H9 (cell line): ENCODE data around the gene DHCR24. TPM values are rescaled to one million over a fixed set of nuclear protein-coding genes. Genes with fewer than 3 reads are reported as not detected.

Experiments used
- DNase-seq: peaks from one replicate; pipeline ENCODE4 v3.0.0-alpha.2; 2017
- H2AFZ ChIP-seq: one replicate; pipeline ENCODE4 v1.6.1; 2013; ENCODE audit warnings: mild to moderate bottlenecking, low read length, control low read depth, moderate library complexity
- H2AK5ac ChIP-seq: 2 replicates; pipeline ENCODE4 v1.6.1; 2013; ENCODE audit warnings: low read length, control low read depth, mixed read lengths; ENCODE audit not compliant: insufficient read length
- H2BK120ac ChIP-seq: one replicate; pipeline ENCODE4 v1.6.1; 2013; ENCODE audit warnings: low read depth, mild to moderate bottlenecking, low read length, control low read depth, inconsistent platforms; ENCODE audit not compliant: poor library complexity, severe bottlenecking
- H2BK12ac ChIP-seq: 2 replicates; pipeline ENCODE4 v1.6.1; 2013; ENCODE audit warnings: low read length, control low read depth, mixed read lengths, low read depth; ENCODE audit not compliant: insufficient read length
- H2BK15ac ChIP-seq: 2 replicates; pipeline ENCODE4 v1.6.1; 2013; ENCODE audit warnings: low read depth, low read length, control low read depth
- H2BK20ac ChIP-seq: one replicate; pipeline ENCODE4 v1.6.1; 2013; ENCODE audit warnings: low read depth, mild to moderate bottlenecking, low read length, control low read depth, inconsistent platforms; ENCODE audit not compliant: poor library complexity, severe bottlenecking
- H2BK5ac ChIP-seq: 2 replicates; pipeline ENCODE4 v1.6.1; 2013; ENCODE audit warnings: low read length, control low read depth, mixed read lengths; ENCODE audit not compliant: insufficient read length
- H3K14ac ChIP-seq: 2 replicates; pipeline ENCODE4 v1.6.1; 2013; ENCODE audit warnings: low read length, control low read depth; ENCODE audit not compliant: insufficient read depth
- H3K18ac ChIP-seq: 2 replicates; pipeline ENCODE4 v1.6.1; 2013; ENCODE audit warnings: low read depth, mild to moderate bottlenecking, mixed read lengths, low read length, control low read depth; ENCODE audit not compliant: insufficient read length
- H3K23ac ChIP-seq: 2 replicates; pipeline ENCODE4 v1.6.1; 2013; ENCODE audit warnings: low read length, control low read depth, mixed read lengths, low read depth; ENCODE audit not compliant: insufficient read length
- H3K23me2 ChIP-seq: 2 replicates; pipeline ENCODE4 v1.6.1; 2013; ENCODE audit warnings: low read depth, mild to moderate bottlenecking, mixed read lengths, low read length, control low read depth; ENCODE audit not compliant: insufficient read length, poor library complexity, severe bottlenecking
- H3K27ac ChIP-seq: 2 replicates; pipeline ENCODE4 v1.5.1; 2013; ENCODE audit warnings: low read length, control low read depth, mixed read lengths, low read depth; ENCODE audit not compliant: insufficient read length
- H3K27me3 ChIP-seq: 2 replicates; pipeline ENCODE4 v1.6.1; 2013; ENCODE audit warnings: low read length, control low read depth, inconsistent platforms; ENCODE audit not compliant: insufficient read depth
- H3K4ac ChIP-seq: 2 replicates; pipeline ENCODE4 v1.6.1; 2013; ENCODE audit warnings: low read depth, mild to moderate bottlenecking, control low read depth, inconsistent platforms, low read length, moderate library complexity
- H3K4me1 ChIP-seq: 2 replicates; pipeline ENCODE4 v1.6.1; 2013; ENCODE audit warnings: low read length, control low read depth, inconsistent platforms; ENCODE audit not compliant: insufficient read depth
- H3K4me2 ChIP-seq: 2 replicates; pipeline ENCODE4 v1.6.1; 2013; ENCODE audit warnings: low read length, control low read depth, mixed read lengths; ENCODE audit not compliant: insufficient read length, insufficient read depth
- H3K56ac ChIP-seq: 2 replicates; pipeline ENCODE4 v1.6.1; 2013; ENCODE audit warnings: low read depth, mild to moderate bottlenecking, mixed read lengths, low read length, control low read depth; ENCODE audit not compliant: insufficient read length
- H3K79me1 ChIP-seq: 2 replicates; pipeline ENCODE4 v1.6.1; 2013; ENCODE audit warnings: low read depth, mild to moderate bottlenecking, moderate library complexity, low read length, control low read depth, inconsistent platforms; ENCODE audit not compliant: insufficient read depth, poor library complexity, severe bottlenecking
- H3K79me2 ChIP-seq: 2 replicates; pipeline ENCODE4 v1.6.1; 2013; ENCODE audit warnings: low read length, control low read depth, inconsistent platforms; ENCODE audit not compliant: insufficient read depth
- H3K9ac ChIP-seq: 2 replicates; pipeline ENCODE4 v1.6.1; 2013; ENCODE audit warnings: low read length, control low read depth, mixed read lengths; ENCODE audit not compliant: insufficient read length; ENCODE audit errors: extremely low read depth
- H3K9me3 ChIP-seq: one replicate; pipeline ENCODE4 v1.6.1; 2013; ENCODE audit warnings: low read depth, low read length, inconsistent platforms; ENCODE audit not compliant: control insufficient read depth
- H3T11ph ChIP-seq: one replicate; pipeline ENCODE4 v1.6.1; 2013; ENCODE audit warnings: mild to moderate bottlenecking, low read length, control low read depth, inconsistent platforms
- H4K20me1 ChIP-seq: one replicate; pipeline ENCODE4 v1.6.1; 2013; ENCODE audit not compliant: control insufficient read depth, insufficient read length, insufficient read depth
- H4K5ac ChIP-seq: 2 replicates; pipeline ENCODE4 v1.6.1; 2013; ENCODE audit warnings: low read depth, mild to moderate bottlenecking, mixed read lengths, low read length, control low read depth; ENCODE audit not compliant: insufficient read length
- H4K8ac ChIP-seq: replicated peaks from 2 replicates; pipeline ENCODE4 v1.6.1; 2013; ENCODE audit warnings: low read length, control low read depth, mixed read lengths, low read depth; ENCODE audit not compliant: insufficient read length
- H4K91ac ChIP-seq: 2 replicates; pipeline ENCODE4 v1.6.1; 2013; ENCODE audit warnings: low read depth, mild to moderate bottlenecking, moderate library complexity, mixed read lengths, low read length, control low read depth; ENCODE audit not compliant: insufficient read length
- H3K27ac Mint-ChIP-seq, 3 experiments: 2 replicates in 2 of 3; 3 replicates in 1 of 3; pipeline ENCODE4 v1.8.0; 2020 to 2021; ENCODE audit warnings: mixed read lengths in 3 of 3, mild to moderate bottlenecking in 1 of 3, moderate library complexity in 1 of 3
- H3K27me3 Mint-ChIP-seq: 2 replicates; pipeline ENCODE4 v1.8.0; 2021; ENCODE audit warnings: low read depth, mild to moderate bottlenecking, moderate library complexity, mixed read lengths
- H3K36me3 Mint-ChIP-seq, 3 experiments: 2 replicates in 2 of 3; 3 replicates in 1 of 3; pipeline ENCODE4 v1.8.0; 2020 to 2021; ENCODE audit warnings: low read depth in 3 of 3, mixed read lengths in 3 of 3; ENCODE audit not compliant: insufficient read depth in 1 of 3
- H3K4me1 Mint-ChIP-seq, 2 experiments: 2 replicates each; pipeline ENCODE4 v1.8.0; 2020; ENCODE audit warnings: mixed read lengths in 2 of 2
- H3K4me3 Mint-ChIP-seq, 2 experiments: 2 replicates in 1 of 2; 3 replicates in 1 of 2; pipeline ENCODE4 v1.8.0; 2020 to 2021; ENCODE audit warnings: mild to moderate bottlenecking in 2 of 2, mixed read lengths in 2 of 2, moderate library complexity in 1 of 2
- H3K9me3 Mint-ChIP-seq, 2 experiments: 2 replicates in 1 of 2; 3 replicates in 1 of 2; pipeline ENCODE4 v1.8.0; 2020; ENCODE audit warnings: mild to moderate bottlenecking in 2 of 2, mixed read lengths in 2 of 2, moderate library complexity in 1 of 2
- WGBS: extraction: QIAGEN DNeasy Blood & Tissue Kit; methylation state at CpG from one replicate; pipeline ENCODE4 v1.1.7; 2013; ENCODE audit warnings: missing lambda C conversion rate, low lambda C conversion rate, mixed read lengths; ENCODE audit not compliant: insufficient read length; ENCODE audit errors: extremely low coverage; 5-methylcytosine and 5-hydroxymethylcytosine counted together
- total RNA-seq: library from RNA; stranded (reverse); gene quantifications from 2 replicates; pipeline ENCODE4 v1.2.1, GENCODE V29; 2021
- TF ChIP-seq, protein P1 (sequence below): fragments of 200-600 bp; sonication (generic); conservative IDR thresholded peaks from 3 replicates; pipeline ENCODE4 v1.8.0; 2021; ENCODE audit warnings: antibody characterized with exemption, mild to moderate bottlenecking

The DHCR24 gene
- total RNA-seq, 1 experiment from 2014 or later, result 318 TPM

GRCh38 chr1:54887665-54888071 is 673 bp upstream of the DHCR24 start:
- DNase-seq, result peak; percentile 41
- H3K4me2 ChIP-seq, result peak overlapping the region; percentile 92
- H4K8ac ChIP-seq, result no peak overlapping the region
- H3K4me1 ChIP-seq, result peaks cover 16% of the 10 kb centered on the region
- no peak overlapping the region for H3T11ph ChIP-seq
- H4K20me1 ChIP-seq, result no peaks in the 10 kb centered on the region
- H3K23ac ChIP-seq, result no peak overlapping the region
- H3K79me2 ChIP-seq, result peaks cover 41% of the 10 kb centered on the region
- peaks cover 15% of the 10 kb centered on the region for H3K23me2 ChIP-seq
- no peaks in the 10 kb centered on the region for H3K9me3 ChIP-seq
- no peak overlapping the region for H4K5ac ChIP-seq
- Mint-ChIP-seq H3K9me3 (no peaks in the 10 kb centered on the region), H3K36me3 (peaks cover 26 to 37% (median 33%) of the 10 kb centered on the region in 3 experiments), H3K27me3 (no peaks in the 10 kb centered on the region), H3K4me3 (peak overlapping the region; percentile 92 to 94), H3K27ac (peak overlapping the region; percentile 85 to 98 (median 93)), H3K4me1 (peaks cover 39 to 43% of the 10 kb centered on the region in 2 experiments)
- no peak overlapping the region for H2BK12ac ChIP-seq
- H3K79me1 ChIP-seq, result peaks cover 8% of the 10 kb centered on the region
- no peak overlapping the region for H3K4ac ChIP-seq
- peak overlapping the region; percentile 51 for H3K14ac ChIP-seq
- H2BK5ac ChIP-seq, result no peak overlapping the region
- H2BK120ac ChIP-seq, result no peak overlapping the region
- no peak overlapping the region for H2AFZ ChIP-seq
- H2BK20ac ChIP-seq, result no peak overlapping the region
- WGBS, result no CpG with 5 or more reads among the region's 8 CpGs
- H3K56ac ChIP-seq, result no peak overlapping the region
- peak overlapping the region; percentile 71 for H3K18ac ChIP-seq
- H3K9ac ChIP-seq, result peak overlapping the region; percentile 62
- H3K27ac ChIP-seq, result peak overlapping the region; percentile 55
- no peak overlapping the region for H4K91ac ChIP-seq
- H2AK5ac ChIP-seq, result no peak overlapping the region
- no peaks in the 10 kb centered on the region for H3K27me3 ChIP-seq
- no peak overlapping the region for H2BK15ac ChIP-seq
- TF ChIP-seq, protein P1, sequence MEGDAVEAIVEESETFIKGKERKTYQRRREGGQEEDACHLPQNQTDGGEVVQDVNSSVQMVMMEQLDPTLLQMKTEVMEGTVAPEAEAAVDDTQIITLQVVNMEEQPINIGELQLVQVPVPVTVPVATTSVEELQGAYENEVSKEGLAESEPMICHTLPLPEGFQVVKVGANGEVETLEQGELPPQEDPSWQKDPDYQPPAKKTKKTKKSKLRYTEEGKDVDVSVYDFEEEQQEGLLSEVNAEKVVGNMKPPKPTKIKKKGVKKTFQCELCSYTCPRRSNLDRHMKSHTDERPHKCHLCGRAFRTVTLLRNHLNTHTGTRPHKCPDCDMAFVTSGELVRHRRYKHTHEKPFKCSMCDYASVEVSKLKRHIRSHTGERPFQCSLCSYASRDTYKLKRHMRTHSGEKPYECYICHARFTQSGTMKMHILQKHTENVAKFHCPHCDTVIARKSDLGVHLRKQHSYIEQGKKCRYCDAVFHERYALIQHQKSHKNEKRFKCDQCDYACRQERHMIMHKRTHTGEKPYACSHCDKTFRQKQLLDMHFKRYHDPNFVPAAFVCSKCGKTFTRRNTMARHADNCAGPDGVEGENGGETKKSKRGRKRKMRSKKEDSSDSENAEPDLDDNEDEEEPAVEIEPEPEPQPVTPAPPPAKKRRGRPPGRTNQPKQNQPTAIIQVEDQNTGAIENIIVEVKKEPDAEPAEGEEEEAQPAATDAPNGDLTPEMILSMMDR, result no peak
